ENCODE data around the gene PNMA6A.
"Not testable (repeated sequence)": the region's sequence is repeated elsewhere in the genome, so short reads cannot be mapped to it uniquely, and the experiment has no call there.

The PNMA6A gene

DNA sequence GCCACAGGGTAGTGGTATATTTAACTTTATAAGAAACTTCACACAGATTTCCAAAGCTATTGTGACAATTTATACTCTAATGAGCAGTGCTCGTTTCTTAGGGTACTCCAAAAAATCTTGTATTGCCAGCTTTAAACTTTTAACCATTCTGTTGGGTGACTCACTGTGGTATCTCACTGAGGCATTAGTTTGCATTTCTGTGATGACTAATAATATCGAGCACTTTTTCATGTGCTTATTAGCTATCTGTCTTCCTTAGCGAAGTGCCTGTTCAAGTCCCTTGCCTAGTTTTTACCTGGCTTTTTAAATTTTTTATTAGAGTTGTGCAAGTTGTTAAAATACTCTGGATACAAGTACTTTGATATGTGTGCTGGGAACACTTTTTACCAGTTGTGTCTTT, 10.5 kb upstream of the PNMA6A start:
- Histone ChIP-seq H3K9me3 (ENCODE audit: control insufficient read depth, insufficient read depth, low read length) (0 out of 2 replicates have a peak, but pooled peaks cover 3% of the 10 kb centered on the region), H3K4me1 (ENCODE audit: insufficient read depth, low read length) (peaks cover 4% of the 10 kb centered on the region), H3K36me3 (ENCODE audit: insufficient read depth, low read length) (no peaks in the 10 kb centered on the region), H3K9ac (ENCODE audit: low read depth, low read length) (no peak overlapping the region)

DNA sequence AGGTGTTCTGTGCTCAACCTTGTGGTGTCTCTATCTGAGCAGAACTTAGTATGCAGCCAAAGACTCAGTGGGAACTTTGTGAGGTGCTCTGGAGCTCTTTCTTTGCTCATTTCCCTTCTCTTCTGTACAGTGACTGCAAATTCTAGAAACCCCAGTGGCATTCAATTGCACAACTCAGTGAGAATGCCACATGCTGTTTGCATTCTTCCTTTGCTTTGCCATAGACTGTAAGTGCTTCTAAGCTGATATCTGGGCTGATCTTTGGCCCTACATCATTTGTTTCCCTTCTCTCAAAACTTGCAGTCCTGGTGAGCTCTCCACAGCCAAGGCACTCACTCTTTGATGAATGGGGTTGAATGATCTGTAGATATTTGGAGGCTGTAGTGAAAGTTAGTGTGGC, 8.9 kb upstream of the PNMA6A start:
- Histone ChIP-seq H3K9ac (ENCODE audit: low read depth, low read length) (no peak overlapping the region), H3K36me3 (ENCODE audit: insufficient read depth, low read length) (no peaks in the 10 kb centered on the region), H3K9me3 (ENCODE audit: control insufficient read depth, insufficient read depth, low read length) (no peaks in the 10 kb centered on the region), H3K4me1 (ENCODE audit: insufficient read depth, low read length) (peaks cover 4% of the 10 kb centered on the region)

DNA sequence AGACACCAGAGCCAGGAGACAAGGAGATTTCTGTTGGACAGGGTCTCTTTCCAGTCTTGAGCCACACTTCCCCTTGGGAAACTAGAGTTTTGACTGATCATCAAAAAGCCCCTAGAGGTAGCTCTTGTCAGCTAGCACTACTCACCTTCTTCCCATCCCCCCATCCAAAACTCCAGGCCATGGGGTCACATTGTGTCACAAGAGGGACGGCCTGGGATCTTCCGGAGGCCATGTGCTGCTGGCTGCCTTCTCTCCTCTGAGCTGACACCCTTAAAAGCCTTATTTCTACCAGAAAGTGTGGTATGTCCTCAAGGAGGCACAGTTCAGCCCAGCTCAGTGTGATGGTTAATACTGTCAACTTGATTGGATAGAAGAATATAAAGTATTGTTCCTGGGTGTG, 8.2 kb upstream of the PNMA6A start:
- H3K9ac ChIP-seq (ENCODE audit: low read depth, low read length), result no peak overlapping the region
- H3K36me3 ChIP-seq (ENCODE audit: insufficient read depth, low read length), result no peaks in the 10 kb centered on the region
- no peaks in the 10 kb centered on the region for H3K9me3 ChIP-seq (ENCODE audit: control insufficient read depth, insufficient read depth, low read length)
- H3K4me1 ChIP-seq (ENCODE audit: insufficient read depth, low read length), result peaks cover 4% of the 10 kb centered on the region

DNA sequence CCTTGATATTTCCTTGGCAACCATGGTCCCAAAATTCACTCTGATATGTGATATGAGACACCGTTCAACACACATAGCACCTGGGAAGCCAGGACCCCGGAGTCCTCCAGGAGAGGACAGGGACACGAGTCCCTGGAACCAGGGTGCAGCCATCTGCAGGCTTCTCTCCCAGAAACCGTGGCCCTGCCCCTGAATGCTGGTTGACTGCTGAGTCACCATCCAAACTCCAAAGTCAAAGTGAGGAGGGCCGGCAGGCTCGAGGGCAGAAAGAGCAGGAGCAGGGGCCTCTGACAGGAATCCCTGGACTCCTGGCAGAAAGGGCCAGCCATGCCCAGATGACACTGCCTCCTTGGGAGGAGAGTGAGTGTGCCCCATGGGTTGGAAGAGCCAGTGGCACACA, 6.9 kb upstream of the PNMA6A start:
- Histone ChIP-seq H3K9me3 (ENCODE audit: control insufficient read depth, insufficient read depth, low read length) (no peaks in the 10 kb centered on the region), H3K4me1 (ENCODE audit: insufficient read depth, low read length) (peaks cover 4% of the 10 kb centered on the region), H3K36me3 (ENCODE audit: insufficient read depth, low read length) (no peaks in the 10 kb centered on the region), H3K9ac (ENCODE audit: low read depth, low read length) (no peak overlapping the region)

DNA sequence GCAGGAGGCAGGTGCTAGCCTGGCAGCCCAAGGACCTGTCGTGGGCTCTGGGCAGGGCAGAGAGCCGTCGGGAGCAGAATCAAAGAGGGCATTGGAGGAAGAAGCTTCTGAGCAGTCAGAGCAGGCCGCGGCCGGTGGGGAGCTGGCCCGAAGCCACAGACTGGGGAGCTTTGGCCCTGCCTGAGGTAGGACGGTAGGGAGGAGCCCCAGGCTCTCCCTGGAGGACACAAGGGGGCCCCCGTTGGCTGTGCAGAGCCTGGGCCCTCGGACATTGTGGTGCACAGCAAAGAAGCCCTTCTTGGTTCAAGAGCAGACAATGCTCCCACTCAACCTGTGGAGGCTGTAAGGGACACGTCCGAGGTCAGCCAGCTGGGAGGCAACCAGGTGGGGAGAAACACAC, 5.9 kb upstream of the PNMA6A start:
- H3K36me3 ChIP-seq (ENCODE audit: insufficient read depth, low read length); H3K4me1 ChIP-seq (ENCODE audit: insufficient read depth, low read length); H3K9ac ChIP-seq (ENCODE audit: low read depth, low read length); H3K9me3 ChIP-seq (ENCODE audit: control insufficient read depth, insufficient read depth, low read length): not testable (repeated sequence)

DNA sequence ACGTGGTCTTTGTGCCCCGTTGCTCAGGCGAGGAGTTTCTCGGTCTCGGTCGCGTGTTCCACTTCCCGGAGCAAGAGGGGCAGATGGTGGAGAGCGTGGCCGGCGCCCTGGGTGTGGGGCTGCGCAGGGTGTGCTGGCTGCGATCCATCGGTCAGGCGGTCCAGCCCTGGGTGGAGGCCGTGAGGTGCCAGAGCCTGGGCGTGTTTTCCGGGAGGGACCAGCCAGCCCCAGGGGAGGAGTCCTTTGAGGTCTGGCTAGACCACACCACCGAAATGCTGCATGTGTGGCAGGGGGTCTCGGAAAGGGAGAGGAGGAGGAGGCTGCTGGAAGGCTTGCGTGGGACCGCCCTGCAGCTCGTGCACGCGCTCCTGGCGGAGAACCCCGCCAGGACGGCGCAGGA, 1.1 kb downstream of the PNMA6A start:
- not testable (repeated sequence) for H3K4me1 ChIP-seq (ENCODE audit: insufficient read depth, low read length); H3K9me3 ChIP-seq (ENCODE audit: control insufficient read depth, insufficient read depth, low read length); H3K9ac ChIP-seq (ENCODE audit: low read depth, low read length); H3K36me3 ChIP-seq (ENCODE audit: insufficient read depth, low read length)

DNA sequence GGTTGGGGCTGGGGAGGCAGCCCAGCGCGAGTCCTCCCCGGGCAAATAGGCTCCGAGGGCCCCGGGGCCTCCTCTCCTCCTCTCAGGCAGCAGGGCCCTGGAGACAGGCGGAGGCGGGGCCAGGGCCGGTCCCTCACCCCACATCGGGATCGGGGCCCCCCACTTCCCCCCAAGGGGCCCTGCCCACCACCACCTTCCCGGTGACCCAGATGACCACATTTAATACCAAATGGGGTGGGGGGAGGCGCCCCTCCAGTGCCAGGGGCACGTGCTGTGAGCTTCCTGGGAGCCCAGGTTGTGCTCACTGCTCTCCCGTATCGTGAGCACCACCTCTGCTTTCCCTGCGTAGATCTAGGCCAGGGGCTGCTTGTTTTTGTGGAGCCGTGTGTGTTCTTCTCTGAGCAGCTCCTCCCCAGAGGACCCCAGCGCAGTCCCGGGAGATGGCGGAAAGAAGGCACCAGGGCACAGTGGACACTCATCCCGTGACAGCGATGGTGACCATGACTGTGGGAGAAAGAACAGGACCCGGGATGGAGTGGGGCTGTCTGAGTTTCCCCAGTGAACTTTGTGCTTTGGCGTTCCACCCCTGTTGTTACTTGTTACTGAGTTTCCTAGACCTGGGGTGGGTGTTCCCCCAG, 2.1 kb downstream of the PNMA6A start:
- Histone ChIP-seq H3K9ac (ENCODE audit: low read depth, low read length) (no peak overlapping the region), H3K36me3 (ENCODE audit: insufficient read depth, low read length) (no peaks in the 10 kb centered on the region), H3K9me3 (ENCODE audit: control insufficient read depth, insufficient read depth, low read length) (no peaks in the 10 kb centered on the region), H3K4me1 (ENCODE audit: insufficient read depth, low read length) (no peaks in the 10 kb centered on the region)

DNA sequence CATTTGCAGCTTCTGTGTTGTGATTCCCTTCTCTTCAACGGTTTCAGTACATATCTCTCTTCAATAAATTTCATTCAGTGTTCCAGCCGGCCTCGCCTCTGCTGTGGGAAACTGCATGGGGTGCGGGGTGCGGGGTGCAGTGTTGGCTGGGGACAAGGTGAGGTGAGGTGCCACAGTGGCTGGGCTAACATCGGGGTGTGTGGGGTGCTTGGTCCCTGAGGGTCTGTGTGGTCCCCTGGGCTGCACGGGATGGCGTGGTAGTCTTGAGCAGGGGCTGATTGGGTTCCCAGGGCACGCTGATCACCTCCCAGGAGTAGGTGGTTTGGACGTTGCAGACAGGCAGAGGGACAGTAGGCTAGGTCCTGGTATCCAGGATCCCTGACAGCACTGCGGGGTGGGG, 2.7 kb downstream of the PNMA6A start:
- no peaks in the 10 kb centered on the region for H3K4me1 ChIP-seq (ENCODE audit: insufficient read depth, low read length)
- no peaks in the 10 kb centered on the region for H3K9me3 ChIP-seq (ENCODE audit: control insufficient read depth, insufficient read depth, low read length)
- no peaks in the 10 kb centered on the region for H3K36me3 ChIP-seq (ENCODE audit: insufficient read depth, low read length)
- H3K9ac ChIP-seq (ENCODE audit: low read depth, low read length), result no peak overlapping the region

DNA sequence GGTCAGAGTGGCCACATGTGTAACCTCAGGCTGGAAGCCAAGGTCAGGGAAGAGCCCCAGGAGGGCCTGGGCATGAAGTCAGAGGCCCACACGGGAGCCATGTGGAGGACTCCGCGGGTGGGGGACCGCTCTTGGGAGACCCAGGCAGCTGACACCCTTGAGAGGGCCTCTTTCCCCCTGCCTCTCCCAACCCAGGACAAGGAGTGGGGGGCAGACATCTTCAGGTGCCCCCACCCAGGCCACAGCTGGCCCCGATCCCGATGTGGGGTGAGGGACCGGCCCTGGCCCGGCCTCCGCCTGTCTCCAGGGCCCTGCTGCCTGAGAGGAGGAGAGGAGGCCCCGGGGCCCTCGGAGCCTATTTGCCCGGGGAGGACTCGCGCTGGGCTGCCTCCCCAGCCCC, 3.1 kb downstream of the PNMA6A start:
- H3K9me3 ChIP-seq (ENCODE audit: control insufficient read depth, insufficient read depth, low read length), result no peaks in the 10 kb centered on the region
- H3K9ac ChIP-seq (ENCODE audit: low read depth, low read length), result no peak overlapping the region
- H3K36me3 ChIP-seq (ENCODE audit: insufficient read depth, low read length), result no peaks in the 10 kb centered on the region
- no peaks in the 10 kb centered on the region for H3K4me1 ChIP-seq (ENCODE audit: insufficient read depth, low read length)

DNA sequence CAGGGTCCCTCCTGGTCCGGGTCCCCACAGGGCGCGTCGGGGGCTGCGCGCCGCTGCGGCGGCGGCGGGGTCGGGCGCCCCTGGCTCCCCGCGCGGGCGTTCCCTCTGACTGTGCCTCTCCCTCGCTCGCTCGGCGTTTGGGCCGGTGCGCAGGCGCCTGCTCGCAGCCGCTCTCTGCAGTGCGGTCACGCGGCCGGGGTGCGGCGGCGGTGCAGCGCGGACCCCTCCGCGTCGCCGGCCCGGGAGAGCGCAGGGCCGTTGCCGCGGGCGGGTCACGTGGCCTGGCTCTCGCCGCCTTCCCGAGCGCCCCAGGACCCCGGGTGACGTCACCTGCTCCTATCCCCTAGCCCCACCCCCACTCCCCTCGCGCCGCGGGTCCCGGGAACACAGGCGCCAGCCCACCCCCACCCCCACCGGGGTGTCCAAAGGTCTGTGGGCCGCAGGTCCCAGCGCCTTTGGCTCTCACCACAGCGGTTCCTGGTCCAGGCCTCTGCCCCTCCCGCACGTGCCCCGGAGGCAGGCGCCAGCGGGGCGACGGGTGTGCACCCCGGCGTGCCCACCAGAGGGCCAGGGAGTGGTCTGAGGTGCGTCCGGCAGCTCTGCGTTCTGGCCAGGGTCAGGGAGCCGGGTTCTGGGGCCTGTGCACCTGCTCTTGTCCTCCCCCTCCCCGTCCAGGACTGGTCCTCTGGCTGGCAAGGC, 5.3 kb downstream of the PNMA6A start:
- H3K4me1 ChIP-seq (ENCODE audit: insufficient read depth, low read length); H3K9me3 ChIP-seq (ENCODE audit: control insufficient read depth, insufficient read depth, low read length); H3K36me3 ChIP-seq (ENCODE audit: insufficient read depth, low read length); H3K9ac ChIP-seq (ENCODE audit: low read depth, low read length): not testable (repeated sequence)

DNA sequence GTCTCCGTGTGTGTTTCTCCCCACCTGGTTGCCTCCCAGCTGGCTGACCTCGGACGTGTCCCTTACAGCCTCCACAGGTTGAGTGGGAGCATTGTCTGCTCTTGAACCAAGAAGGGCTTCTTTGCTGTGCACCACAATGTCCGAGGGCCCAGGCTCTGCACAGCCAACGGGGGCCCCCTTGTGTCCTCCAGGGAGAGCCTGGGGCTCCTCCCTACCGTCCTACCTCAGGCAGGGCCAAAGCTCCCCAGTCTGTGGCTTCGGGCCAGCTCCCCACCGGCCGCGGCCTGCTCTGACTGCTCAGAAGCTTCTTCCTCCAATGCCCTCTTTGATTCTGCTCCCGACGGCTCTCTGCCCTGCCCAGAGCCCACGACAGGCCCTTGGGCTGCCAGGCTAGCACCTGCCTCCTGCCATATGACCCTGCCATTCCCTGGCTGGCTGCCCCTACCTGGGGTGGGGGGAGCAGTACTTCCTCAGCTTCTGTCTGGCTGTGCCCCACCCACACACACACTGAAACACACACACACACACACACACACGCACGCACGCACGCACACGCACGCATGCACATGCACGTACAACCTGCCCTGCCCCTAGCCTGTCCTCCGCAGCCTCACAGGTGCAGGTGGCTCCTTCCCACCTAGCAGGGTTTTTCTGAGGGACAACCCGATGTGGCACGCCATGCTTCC, 11.1 kb downstream of the PNMA6A start:
- not testable (repeated sequence) for H3K9me3 ChIP-seq (ENCODE audit: control insufficient read depth, insufficient read depth, low read length); H3K36me3 ChIP-seq (ENCODE audit: insufficient read depth, low read length); H3K4me1 ChIP-seq (ENCODE audit: insufficient read depth, low read length); H3K9ac ChIP-seq (ENCODE audit: low read depth, low read length)

DNA sequence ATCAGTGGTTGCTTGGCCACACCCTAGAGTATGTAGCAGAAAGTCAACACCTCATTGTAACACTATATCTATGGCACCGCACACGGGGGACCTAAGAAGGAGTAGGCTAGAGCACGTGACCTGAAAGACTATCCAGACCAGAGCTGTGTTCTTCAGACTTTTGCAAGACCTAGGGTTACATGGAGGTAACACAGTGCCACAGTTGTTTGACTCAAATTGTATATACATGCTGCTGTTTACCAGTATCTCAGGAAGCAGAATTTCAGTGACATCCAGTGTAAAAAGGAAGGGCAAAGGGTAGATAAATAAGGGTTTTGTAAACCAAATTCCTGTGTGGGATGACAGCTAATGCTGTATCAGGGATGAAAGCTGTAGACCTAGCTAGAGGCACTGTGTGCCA, 30.2 kb downstream of the PNMA6A start:
- no peaks in the 10 kb centered on the region for H3K4me1 ChIP-seq (ENCODE audit: insufficient read depth, low read length)
- peaks cover 12% of the 10 kb centered on the region for H3K9me3 ChIP-seq (ENCODE audit: control insufficient read depth, insufficient read depth, low read length)
- H3K9ac ChIP-seq (ENCODE audit: low read depth, low read length), result no peak overlapping the region
- H3K36me3 ChIP-seq (ENCODE audit: insufficient read depth, low read length), result no peaks in the 10 kb centered on the region

DNA sequence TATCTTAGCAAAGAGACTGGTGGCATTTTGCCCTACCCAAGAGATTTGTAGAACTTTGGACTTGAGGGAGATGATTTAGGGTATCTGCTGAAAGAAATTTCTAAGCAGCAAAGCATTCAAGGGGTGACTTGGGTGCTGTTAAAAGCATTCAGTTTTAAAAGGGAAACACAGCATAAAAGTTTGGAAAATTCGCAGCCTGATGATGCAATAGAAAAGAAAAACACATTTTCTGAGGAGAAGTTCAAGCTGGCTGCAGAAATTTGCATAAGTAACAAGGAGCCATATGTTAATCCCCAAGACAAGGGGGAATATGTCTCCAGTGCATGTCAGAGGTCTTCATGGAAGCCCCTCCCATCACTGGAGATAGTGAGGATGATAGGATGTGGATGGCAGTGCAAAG, 32.7 kb downstream of the PNMA6A start:
- H3K9ac ChIP-seq (ENCODE audit: low read depth, low read length); H3K4me1 ChIP-seq (ENCODE audit: insufficient read depth, low read length); H3K36me3 ChIP-seq (ENCODE audit: insufficient read depth, low read length); H3K9me3 ChIP-seq (ENCODE audit: control insufficient read depth, insufficient read depth, low read length): not testable (repeated sequence)

DNA sequence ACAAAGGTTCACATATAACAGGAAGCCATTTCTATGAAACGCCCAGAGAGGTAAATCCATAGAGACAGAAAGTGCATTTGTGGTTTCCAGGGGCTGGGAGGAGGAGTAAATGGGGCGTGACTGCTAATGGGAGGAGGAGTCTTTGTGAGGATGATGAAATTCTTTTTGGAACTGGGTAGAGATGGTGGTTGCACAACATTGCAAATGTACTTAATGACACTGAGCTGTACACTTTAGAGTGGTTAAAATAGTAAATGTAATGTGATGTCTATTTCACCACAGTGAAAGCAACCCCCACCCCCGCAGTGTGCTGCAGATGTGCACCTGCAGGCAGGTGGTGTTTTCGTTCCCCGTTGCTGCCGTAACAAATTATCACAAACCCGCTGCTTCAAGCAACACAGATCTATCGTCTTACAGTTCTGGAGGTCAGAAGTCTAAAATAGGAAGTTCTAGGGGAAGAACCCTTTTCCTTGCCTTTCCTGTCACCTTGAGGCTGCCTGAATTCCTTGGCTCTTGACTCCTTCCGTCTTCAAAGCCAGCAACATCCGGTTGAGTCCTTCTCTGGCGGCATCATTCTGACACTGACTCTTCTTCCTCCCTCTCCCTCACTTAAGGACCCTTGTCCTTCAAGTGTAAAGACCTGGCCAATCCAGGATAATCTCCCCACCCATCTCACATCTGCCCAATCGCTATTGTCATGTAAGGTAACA, 34.0 kb downstream of the PNMA6A start:
- H3K9ac ChIP-seq (ENCODE audit: low read depth, low read length); H3K4me1 ChIP-seq (ENCODE audit: insufficient read depth, low read length); H3K36me3 ChIP-seq (ENCODE audit: insufficient read depth, low read length); H3K9me3 ChIP-seq (ENCODE audit: control insufficient read depth, insufficient read depth, low read length): not testable (repeated sequence)

DNA sequence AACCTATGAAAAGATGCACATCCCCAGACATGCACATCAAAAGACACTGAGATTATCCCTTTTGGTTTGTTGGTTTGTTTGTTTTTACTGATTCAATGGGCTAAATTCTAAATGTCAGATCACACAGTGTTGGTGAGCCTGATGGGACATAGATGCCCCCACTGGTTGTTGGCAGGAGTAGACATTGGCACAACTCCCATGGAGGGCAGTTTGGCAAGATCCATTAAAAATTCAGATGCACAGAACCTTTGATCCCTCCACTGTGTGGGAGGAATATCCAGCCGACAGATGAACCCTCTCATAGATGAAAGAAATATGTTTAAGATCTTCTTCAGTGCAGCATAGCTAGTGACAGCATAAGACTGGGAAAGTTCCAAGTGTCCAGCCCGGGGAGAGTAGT, 38.5 kb downstream of the PNMA6A start:
- not testable (repeated sequence) for H3K9me3 ChIP-seq (ENCODE audit: control insufficient read depth, insufficient read depth, low read length); H3K9ac ChIP-seq (ENCODE audit: low read depth, low read length); H3K36me3 ChIP-seq (ENCODE audit: insufficient read depth, low read length); H3K4me1 ChIP-seq (ENCODE audit: insufficient read depth, low read length)

Measured in ES-I3 (cell line).